Esophagus muscularis mucosa (tissue), 4 donors: Measurements from ENCODE around the gene DYNLT2. TPM values are rescaled to one million over a fixed set of nuclear protein-coding genes. Genes with fewer than 3 reads are reported as not detected.
A peak's percentile ranks its signal among the peaks of the same experiment; 100 is the strongest.

Source experiments
- DNase-seq: peaks from one replicate; pipeline ENCODE4 v3.0.0-alpha.2; 2017; ENCODE audit errors: extremely low spot score
- H3K27ac ChIP-seq, 4 donors: fragments of 200-600 bp; sonication (generic); replicated peaks in 1 of 4; 1 replicate in 3 of 4; 2 replicates in 1 of 4; pipeline ENCODE4 v1.5.1; 2016 to 2019; ENCODE audit warnings: mild to moderate bottlenecking in 1 of 4
- H3K27me3 ChIP-seq, 4 donors: fragments of 200-600 bp; sonication (generic); one replicate each; pipeline versions ENCODE4 v1.5.1 to v1.6.0; 2016 to 2019
- H3K36me3 ChIP-seq, 4 donors: fragments of 200-600 bp; sonication (generic); one replicate each; pipeline ENCODE4 v1.5.1; 2016 to 2019
- H3K4me1 ChIP-seq, 4 donors: fragments of 200-600 bp; sonication (generic); one replicate each; pipeline ENCODE4 v1.5.1; 2016 to 2019
- H3K4me3 ChIP-seq, 4 donors: fragments of 200-600 bp; sonication (generic); 1 replicate in 2 of 4; 2 replicates in 2 of 4; pipeline ENCODE4 v1.5.1; 2016 to 2019; ENCODE audit warnings: mild to moderate bottlenecking in 4 of 4, moderate library complexity in 1 of 4
- H3K9me3 ChIP-seq, 4 donors: fragments of 200-600 bp; sonication (generic); 1 replicate in 3 of 4; 2 replicates in 1 of 4; pipeline ENCODE4 v1.5.1; 2016 to 2019
- CTCF ChIP-seq, 3 experiments: fragments of 200-600 bp in 2 of 3; fragments of 450-650 bp in 1 of 3; sonication (generic) in 2 of 3; IDR thresholded peaks; one replicate each; pipeline ENCODE4 v1.5.1; 2017 to 2019; ENCODE audit warnings: antibody characterized with exemption in 3 of 3, mild to moderate bottlenecking in 2 of 3, moderate library complexity in 1 of 3
- EP300 ChIP-seq: sonication (generic); formaldehyde crosslinking; IDR thresholded peaks from one replicate; pipeline ENCODE4 v1.6.1; 2017; ENCODE audit warnings: antibody characterized with exemption
- POLR2A ChIP-seq: fragments of 450-650 bp; IDR thresholded peaks from one replicate; pipeline ENCODE4 v1.6.1; 2017; ENCODE audit warnings: antibody characterized with exemption, moderate library complexity, mild to moderate bottlenecking, low read depth
- POLR2AphosphoS5 ChIP-seq, 2 donors: sonication (generic); formaldehyde crosslinking; IDR thresholded peaks; one replicate each; pipeline ENCODE4 v1.6.1; 2017; ENCODE audit warnings: antibody characterized with exemption in 2 of 2
- WGBS: methylation state at CpG from one replicate; pipeline ENCODE4 v1.1.5; 2018; 5-methylcytosine and 5-hydroxymethylcytosine counted together
- intact Hi-C: fragments of 100-400 bp; cut with DNase I; formaldehyde crosslinking; loops from one replicate; pipeline ENCODE4 v1.15.1; 2023
- total RNA-seq, 4 donors: library from RNA; depleted of rRNA; stranded (reverse); fragments of >200 nt; gene quantifications; one replicate each; pipeline versions ENCODE4 v1.1.0 to v1.2.1, GENCODE V29; 2016

The DYNLT2 gene
- total RNA-seq, 4 donors from 2014 or later, result 0.57 to 3.3 (median 1.5) TPM

GRCh38 chr6:169738976-169739529 lies 12.3 kb downstream of the DYNLT2 start:
- Histone ChIP-seq H3K4me1 (peaks cover 0 to 4% (median 0%) of the 10 kb centered on the region in 4 donors), H3K27me3 (peaks cover 0 to 4% (median 0%) of the 10 kb centered on the region in 4 donors), H3K9me3 (no peaks in the 10 kb centered on the region), H3K27ac (no peak overlapping the region), H3K4me3 (no peak overlapping the region), H3K36me3 (no peaks in the 10 kb centered on the region)
- TF ChIP-seq EP300 (no peak), POLR2A (no peak), POLR2AphosphoS5 (IDR thresholded peaks at IDR 0.05) (no peak), CTCF (IDR thresholded peaks at IDR 0.05) (no peak)
- no peak for DNase-seq
- intact Hi-C loops, result no loop called here
- WGBS, result 83% methylated on average over 2 of the region's 2 CpGs

GRCh38 chr6:169738204-169738975 lies 13.0 kb downstream of the DYNLT2 start:
- 50% methylated on average over 8 of the region's 9 CpGs for WGBS
- Histone ChIP-seq H3K27ac (peak overlapping the region in 1 of 4 donors; percentile 12), H3K9me3 (no peaks in the 10 kb centered on the region), H3K27me3 (peaks cover 0 to 4% (median 0%) of the 10 kb centered on the region in 4 donors), H3K36me3 (no peaks in the 10 kb centered on the region), H3K4me1 (peaks cover 0 to 4% (median 0%) of the 10 kb centered on the region in 4 donors), H3K4me3 (no peak overlapping the region)
- no peak for DNase-seq
- TF ChIP-seq POLR2A (no peak), EP300 (no peak)
- intact Hi-C loops, result no loop called here

GRCh38 chr6:169729961-169730360 lies 21.4 kb downstream of the DYNLT2 start:
- intact Hi-C loops, result no loop called here
- no peaks in the 10 kb centered on the region for H3K9me3 ChIP-seq
- DNase-seq, result no peak
- TF ChIP-seq EP300 (no peak), CTCF (IDR thresholded peaks at IDR 0.05) (no peak), POLR2AphosphoS5 (IDR thresholded peaks at IDR 0.05) (no peak), POLR2A (no peak)
- H3K4me1 ChIP-seq, result peaks cover 1 to 9% (median 8%) of the 10 kb centered on the region in 4 donors
- H3K27ac ChIP-seq, result no peak overlapping the region
- no peaks in the 10 kb centered on the region for H3K27me3 ChIP-seq
- no peaks in the 10 kb centered on the region for H3K36me3 ChIP-seq
- no peak overlapping the region for H3K4me3 ChIP-seq

GRCh38 chr6:169726963-169727362 lies 24.4 kb downstream of the DYNLT2 start:
- intact Hi-C loops, result no loop called here
- Histone ChIP-seq H3K9me3 (no peaks in the 10 kb centered on the region), H3K27me3 (no peaks in the 10 kb centered on the region), H3K27ac (no peak overlapping the region), H3K36me3 (no peaks in the 10 kb centered on the region), H3K4me3 (no peak overlapping the region), H3K4me1 (peaks cover 13 to 21% (median 20%) of the 10 kb centered on the region in 4 donors)
- TF ChIP-seq POLR2A (no peak), CTCF (IDR thresholded peaks at IDR 0.05) (no peak), POLR2AphosphoS5 (IDR thresholded peaks at IDR 0.05) (no peak), EP300 (no peak)
- DNase-seq, result no peak

- intact Hi-C loops, result no loop called here
- no peak for DNase-seq
- Histone ChIP-seq H3K27me3 (no peaks in the 10 kb centered on the region), H3K4me3 (no peak overlapping the region), H3K9me3 (no peaks in the 10 kb centered on the region), H3K27ac (peak overlapping the region in 2 of 4 donors; percentile 97 to 98), H3K4me1 (peaks cover 22 to 31% (median 29%) of the 10 kb centered on the region in 4 donors), H3K36me3 (no peaks in the 10 kb centered on the region)
- 100% methylated on average over 1 of the region's 1 CpG for WGBS
- TF ChIP-seq POLR2AphosphoS5 (IDR thresholded peaks at IDR 0.05), result no peak
- no peak for TF ChIP-seq EP300
- no peak for TF ChIP-seq CTCF (IDR thresholded peaks at IDR 0.05)
- no peak for TF ChIP-seq POLR2A
Observed at GRCh38 chr6:169726049-169726400, 25.3 kb downstream of the DYNLT2 start.
